Activated CD8-positive, alpha-beta memory T cell treated with anti-CD3 and anti-CD28 coated beads, Interleukin-2, amount 50 U/mL, for 4 hours (primary cell): ENCODE data around the gene ACAA2.
"Not testable (repeated sequence)": the region's sequence is repeated elsewhere in the genome, so short reads cannot be mapped to it uniquely, and the experiment has no call there.

Experiments used
- DNase-seq: peaks from one replicate; pipeline ENCODE4 v3.0.0-alpha.2; 2020

The ACAA2 gene

DNA sequence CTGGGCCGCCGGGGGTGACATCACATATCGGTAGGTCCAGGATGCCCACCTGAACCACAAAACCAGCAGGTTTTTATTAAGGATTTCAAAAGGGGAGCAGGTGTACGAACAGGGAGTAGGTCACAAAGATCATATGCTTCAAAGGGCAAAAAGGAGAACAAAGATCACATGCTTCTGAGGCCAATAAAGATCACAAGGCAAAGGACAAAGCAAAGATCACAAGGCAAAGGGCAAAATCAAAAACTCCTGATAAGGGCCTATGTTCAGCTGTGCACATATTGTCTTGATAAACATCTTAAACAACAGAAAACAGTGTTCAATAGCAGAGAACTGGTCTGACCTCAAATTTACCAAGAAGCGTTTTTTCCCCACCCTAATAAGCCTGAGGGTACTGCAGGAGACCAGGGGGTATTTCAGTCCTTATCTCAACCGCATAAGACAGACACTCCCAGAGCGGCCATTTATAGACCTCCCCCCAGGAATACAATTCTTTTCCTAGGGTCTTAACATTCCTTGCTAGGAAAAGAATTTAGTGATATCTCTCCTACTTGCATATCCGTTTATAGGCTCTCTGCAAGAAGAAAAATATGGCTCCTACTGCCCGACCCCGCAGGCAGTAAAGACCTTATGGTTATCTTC lies 4.7 kb downstream of the ACAA2 start:
- not testable (repeated sequence) for DNase-seq

DNA sequence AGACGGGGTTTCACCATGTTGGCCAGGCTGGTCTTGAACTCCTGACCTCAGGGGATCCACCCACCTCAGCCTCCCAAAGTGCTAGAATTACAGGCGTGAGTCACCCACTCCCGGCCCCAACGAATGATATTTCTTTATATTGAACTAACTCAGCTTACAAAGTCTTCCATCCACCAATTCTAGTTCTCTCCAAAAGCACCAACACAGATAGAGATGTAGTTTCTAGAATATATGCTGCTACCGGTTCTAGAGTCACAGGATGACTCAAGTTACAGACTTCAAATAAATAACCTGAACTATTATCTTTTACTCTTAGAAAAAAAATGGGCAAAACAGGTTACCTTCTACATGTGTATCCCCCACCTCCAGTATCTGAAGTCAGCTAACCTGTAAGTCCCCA lies 9.2 kb downstream of the ACAA2 start:
- no peak for DNase-seq

GRCh38 chr18:49802623-49803022 lies 10.7 kb downstream of the ACAA2 start:
- DNase-seq = no peak

DNA sequence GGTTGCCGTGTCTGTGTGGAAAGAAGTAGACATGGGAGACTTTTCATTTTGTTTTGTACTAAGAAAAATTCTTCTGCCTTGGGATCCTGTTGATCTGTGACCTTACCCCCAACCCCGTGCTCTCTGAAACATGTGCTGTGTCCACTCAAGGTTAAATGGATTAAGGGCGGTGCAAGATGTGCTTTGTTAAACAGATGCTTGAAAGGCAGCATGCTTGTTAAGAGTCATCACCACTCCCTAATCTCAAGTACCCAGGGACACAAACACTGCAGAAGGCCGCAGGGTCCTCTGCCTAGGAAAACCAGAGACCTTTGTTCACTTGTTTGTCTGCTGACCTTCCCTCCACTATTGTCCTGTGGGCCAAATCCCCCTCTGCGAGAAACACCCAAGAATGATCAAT lies 12.8 kb downstream of the ACAA2 start:
- not testable (repeated sequence) for DNase-seq

GRCh38 chr18:49799806-49800205 lies 13.5 kb downstream of the ACAA2 start:
- DNase-seq = not testable (repeated sequence)

DNA sequence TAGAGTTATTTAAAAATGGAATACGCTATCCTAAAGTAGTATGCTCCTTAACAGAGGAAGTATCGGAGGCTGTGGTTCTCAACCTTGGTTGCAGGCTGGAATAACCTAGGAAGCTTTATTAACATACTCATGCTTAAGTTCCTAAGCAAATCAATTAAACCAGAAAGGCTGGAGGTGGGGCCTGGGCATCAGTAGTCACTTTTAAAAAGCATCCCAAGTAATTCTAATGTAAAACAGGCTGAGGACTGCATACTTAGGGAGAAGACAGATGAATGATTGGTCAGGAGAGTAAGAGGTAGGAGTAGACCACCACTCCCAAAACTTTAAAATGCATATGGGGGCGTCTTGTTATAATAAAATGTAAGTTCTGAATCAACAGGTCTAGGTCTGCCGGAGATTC lies 15.3 kb downstream of the ACAA2 start:
- DNase-seq = no peak

DNA sequence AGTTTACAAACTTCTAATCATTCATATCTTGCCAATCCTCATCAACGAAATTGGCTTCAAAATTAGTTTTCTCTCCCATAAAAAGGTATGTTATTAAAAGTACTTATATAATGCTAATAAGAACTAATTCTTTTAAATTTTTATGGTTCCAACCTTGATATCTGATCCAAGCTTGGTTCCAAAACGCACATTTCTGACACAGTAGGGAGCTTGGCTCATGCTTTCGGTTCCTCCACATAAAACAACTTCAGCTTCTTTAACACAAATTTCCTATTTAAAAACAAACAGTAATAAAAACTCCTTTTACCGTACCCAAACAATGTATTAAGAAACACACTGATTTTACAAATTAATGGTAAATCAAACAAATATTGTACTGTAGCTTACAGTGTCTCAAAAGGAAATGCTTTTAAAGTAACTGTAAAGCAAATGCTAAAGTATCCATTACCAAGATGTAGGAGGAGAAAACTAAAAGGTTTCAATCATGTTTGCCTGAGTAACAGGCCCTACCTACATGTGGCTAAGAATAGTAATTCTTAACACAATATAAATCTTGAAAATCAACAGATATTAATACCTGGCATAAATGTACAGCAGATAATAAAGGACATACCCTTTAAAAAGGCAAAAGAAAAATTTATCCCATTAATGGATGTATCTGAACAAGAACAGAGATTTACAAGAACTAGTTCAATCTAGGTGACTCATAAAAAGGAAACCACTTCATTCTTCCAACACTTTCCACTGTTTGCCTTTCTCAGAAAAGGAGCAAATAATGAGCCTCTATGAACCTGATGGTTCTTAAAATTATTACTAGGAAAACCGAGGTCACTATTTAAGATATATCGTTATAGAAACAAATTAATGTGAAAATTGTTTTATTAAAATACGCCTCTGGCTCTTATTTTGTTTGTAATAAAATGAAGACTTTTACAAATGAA lies 17.5 kb downstream of the ACAA2 start:
- DNase-seq = no peak

DNA sequence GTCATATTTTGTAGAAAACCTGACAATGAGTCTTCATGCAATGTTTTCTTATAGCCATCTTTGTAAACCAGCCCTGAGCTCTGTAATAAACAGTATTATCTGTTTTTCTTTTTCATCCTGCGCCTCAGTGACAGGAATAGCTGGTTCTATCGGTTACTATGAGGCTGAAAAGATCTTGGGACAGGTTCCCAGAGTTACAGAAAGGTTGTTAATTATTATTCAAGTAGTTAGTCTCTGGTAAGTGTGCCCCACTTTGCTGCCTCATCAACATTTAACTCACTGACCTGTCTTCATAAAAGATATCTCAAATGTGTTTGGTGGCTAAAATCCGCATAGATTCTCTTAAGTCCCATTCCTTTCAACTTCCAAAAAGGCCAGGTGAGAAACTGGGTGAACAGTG lies 18.6 kb downstream of the ACAA2 start:
- no peak for DNase-seq

DNA sequence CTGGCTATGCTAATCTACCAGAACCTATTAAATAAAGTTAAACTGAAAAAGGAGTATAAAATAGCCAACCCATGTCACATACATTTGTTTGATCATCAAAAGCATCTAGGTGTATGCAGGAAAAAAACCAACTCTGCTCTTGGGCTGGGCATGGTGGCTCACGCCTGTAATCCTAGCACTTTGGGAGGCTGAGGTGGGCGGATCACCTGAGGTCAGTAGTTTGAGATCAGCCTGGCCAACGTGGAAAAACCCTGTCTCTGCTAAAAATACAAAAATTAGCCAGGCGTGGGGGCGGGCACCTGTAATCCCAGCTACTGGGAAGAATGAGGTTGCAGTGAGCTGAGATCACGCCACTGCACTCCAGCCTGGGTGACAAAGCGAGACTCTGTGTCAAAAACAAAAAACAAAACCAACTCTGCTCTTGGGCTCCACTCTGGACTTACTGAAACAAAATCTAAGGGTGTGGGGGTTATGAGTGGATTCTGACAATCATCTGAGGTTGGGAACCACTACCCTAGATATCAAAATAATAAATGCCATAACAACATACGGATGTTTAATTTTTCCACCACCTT lies 23.7 kb downstream of the ACAA2 start:
- DNase-seq = not testable (repeated sequence)

DNA sequence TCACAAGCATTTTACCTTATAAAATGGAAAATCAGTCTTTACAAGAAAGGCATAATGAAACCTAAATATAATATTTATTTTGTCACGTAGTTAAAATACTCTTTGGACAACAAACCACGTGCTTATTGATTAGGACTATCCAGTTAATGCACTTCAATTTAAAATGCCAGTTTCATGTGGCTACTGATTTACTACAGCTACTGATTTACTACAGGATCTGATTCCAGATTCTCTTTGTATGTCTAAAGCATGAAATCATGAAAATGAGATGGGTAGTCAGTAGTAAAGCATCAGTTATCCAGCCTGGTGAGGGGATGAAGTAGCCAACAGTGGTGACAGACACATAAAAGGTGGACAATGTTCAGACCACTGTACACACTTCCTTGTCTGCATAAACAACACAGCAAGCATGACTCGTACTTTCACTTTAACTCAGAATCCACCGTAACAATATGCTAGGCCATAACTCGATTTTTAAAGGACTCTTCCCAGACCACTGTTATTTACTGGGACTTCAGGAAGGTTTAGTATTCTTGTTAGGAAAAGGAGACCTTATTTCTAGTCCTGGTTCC lies 24.9 kb downstream of the ACAA2 start:
- DNase-seq = no peak

DNA sequence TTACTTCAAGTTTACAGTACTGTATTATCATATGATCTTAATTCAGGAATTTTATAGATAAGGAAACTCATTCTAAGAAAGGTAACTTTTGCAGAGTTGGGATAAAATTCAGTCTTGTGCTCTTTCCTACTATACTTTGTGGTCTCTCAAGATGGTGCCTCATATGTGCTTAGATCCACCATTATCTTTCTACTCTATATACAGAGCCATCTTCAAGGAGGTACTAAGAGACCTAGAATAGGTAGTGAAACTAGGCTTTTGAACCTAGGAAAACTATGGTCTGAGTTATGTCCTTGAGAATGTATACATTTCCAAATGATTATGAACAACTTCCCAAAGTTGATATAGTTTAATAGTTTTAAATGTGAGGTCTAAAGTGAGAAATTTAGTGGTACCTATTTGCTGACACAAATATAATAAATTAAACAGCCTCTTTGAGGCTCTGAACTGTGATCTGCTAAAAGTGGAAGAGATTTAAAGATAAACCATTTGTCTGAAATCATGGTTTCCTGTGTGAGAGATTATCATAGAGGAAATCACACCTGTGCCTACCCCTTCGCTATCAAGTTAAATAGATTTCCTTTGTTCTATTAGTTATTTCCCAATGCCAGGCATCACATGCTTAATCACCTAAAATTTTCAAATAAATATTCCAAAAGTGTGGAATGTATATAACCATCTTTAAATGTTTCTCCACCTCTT lies 27.2 kb downstream of the ACAA2 start:
- DNase-seq = no peak

GRCh38 chr18:49784427-49785185 lies 28.7 kb downstream of the ACAA2 start:
- no peak for DNase-seq

DNA sequence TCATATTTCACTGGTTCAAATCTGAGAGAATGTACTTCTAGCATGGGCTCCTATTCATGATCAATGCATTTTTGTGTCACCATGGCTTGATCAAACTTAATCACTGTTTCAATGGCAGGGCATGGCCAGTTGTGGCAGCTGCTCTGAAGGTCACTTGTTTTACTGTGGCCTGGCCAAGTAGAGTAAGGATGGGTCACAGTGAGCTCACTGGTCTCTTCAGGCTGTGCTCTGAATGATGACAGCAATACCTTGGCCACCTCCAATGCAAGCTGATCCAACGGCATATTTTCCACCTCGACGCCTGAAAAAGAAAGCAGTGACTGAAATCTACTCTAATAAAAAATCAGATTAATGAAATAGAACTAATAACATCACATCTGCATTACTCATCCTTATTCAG lies 29.7 kb downstream of the ACAA2 start:
- not testable (repeated sequence) for DNase-seq

- DNase-seq = no peak
Measured at GRCh38 chr18:49778826-49779465, 34.4 kb downstream of the ACAA2 start.

GRCh38 chr18:49769047-49769728 lies 44.1 kb downstream of the ACAA2 start:
- DNase-seq = no peak

- DNase-seq = no peak
Measured at GRCh38 chr18:49768051-49768391, 45.3 kb downstream of the ACAA2 start.

GRCh38 chr18:49767111-49768050 lies 46.0 kb downstream of the ACAA2 start:
- no peak for DNase-seq

DNA sequence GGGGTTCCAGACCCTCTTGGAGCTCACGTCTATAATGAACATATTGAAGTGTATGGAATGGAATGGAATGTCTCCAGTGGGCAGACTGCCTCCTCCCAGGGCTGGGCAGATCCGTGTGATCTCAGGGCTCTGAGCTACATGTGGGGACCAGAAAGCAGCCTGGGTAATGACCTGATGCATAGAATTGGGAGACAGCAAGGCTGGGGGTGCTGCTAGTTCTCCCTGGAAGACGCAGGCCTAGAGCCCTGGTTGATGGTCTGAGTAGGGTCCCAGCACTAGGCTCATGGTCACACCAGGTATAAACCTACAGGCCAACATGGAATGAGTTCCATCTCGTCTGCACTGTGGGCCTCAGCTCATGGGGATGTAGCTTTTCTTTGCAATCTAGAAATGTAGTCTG lies 46.7 kb downstream of the ACAA2 start:
- DNase-seq = no peak

DNA sequence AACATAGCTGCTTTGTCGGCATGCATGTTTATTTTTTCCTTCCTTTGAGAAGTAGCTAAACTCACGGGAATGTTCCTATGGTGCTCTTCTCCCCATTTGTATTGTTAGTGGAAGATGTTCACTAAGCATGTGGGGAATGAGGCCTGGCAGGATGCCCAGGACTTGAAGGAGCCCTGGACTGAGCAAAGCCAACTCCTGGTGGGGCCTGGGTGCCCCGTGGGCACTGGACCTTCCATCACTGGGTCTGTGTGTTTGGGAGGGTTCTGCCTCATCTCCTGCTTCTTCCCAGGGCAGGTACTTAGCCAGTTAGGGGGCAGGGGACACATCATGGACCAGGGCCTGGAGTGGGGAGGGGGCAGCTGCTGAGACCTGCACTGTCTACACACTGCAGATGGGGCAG lies 49.3 kb downstream of the ACAA2 start:
- no peak for DNase-seq

GRCh38 chr18:49763590-49763989 lies 49.7 kb downstream of the ACAA2 start:
- no peak for DNase-seq
